Stimulated activated CD4-positive, alpha-beta T cell treated with anti-CD3 and anti-CD28 coated beads, TNF-alpha, amount 100 ng/mL, for 48 hours (primary cell): ENCODE measurements around the gene LRRC40.
"Not testable (repeated sequence)": the region's sequence is repeated elsewhere in the genome, so short reads cannot be mapped to it uniquely, and the experiment has no call there.

Source experiments
- DNase-seq, 3 donors: peaks; one replicate each; pipeline ENCODE4 v3.0.0-alpha.2; 2020; ENCODE audit warnings: low read depth in 3 of 3

Gene LRRC40

DNA sequence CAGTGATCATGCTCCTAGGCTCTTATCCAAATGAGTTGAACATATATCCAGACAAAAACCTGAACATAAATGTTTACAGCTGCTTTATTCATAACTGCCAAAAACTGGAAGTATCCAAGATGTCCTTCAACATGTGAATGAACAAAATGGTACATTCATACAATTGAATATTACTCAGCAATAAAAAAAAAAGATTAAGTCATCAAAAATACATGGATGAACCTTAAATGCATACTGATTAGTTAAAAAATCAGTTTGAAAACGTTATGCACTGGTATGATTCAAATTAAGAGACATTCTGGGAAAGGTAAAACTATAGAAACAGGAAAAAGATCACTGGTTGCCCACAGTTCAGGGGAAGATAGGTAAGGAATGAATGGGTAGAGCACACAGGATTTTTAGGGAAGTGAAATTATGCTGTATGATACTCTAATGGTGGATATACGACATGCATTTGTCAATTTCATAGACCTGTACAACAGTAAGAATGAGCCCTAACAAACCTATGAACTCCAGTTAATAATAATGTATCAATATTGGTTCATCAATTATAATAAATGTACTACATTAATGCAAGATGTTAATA, 3.1 kb downstream of the LRRC40 start:
- DNase-seq = no peak

DNA sequence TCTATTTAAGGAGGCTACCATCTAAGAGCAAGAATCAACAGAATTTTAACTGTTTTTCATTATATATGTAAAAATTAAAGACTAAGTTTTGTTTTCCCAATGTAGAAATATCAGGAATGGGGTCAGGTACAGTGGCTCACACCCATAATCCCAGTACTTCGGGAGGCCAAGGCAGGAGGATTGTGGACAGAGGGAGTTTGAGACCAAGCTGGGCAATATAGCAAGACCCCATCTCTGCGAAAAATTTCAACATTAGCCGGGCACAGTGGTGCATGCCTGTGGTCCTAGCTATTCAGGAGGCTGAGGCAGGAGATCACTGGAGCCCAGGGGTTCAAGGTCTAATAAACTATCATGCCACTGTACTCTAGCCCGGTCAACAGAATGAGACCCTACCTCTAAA, 5.3 kb downstream of the LRRC40 start:
- DNase-seq = no peak

DNA sequence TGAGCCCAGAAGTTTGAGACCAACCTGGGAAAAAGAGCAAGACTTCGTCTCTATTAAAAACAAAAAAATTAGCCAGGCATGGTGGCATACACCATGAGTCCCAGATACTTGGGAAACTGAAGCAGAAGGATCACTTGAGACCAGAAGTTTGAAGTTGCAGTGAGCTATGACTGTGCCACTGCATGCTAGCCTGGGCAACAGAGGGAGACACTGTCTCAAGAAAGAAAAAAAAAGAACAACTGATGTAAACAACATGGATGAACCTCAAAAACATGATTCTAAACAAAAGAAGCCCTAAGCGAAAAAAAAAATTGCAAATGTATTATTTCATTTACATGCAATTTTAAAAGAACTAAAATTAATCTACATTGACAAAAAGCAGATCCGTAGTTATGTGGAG, 9.0 kb downstream of the LRRC40 start:
- DNase-seq = no peak

DNA sequence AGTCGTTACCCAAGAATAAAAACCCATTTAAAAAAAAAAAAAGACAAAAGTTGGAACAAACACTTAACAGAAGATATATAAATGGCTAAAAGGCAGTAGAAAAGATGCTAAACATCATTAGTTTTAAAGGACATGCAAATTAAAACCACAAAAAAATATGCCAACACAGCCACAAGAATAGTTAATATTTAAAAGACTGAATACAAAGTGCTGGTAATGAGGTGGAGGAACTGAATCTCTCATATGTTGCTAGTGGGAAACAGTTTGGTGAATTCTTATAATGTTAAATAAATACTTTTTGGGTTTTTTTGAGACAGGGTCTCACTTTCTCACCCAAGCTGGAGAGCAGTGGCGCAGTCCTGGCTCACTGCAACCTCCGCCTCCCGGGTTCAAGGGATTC, 10.0 kb downstream of the LRRC40 start:
- no peak for DNase-seq

DNA sequence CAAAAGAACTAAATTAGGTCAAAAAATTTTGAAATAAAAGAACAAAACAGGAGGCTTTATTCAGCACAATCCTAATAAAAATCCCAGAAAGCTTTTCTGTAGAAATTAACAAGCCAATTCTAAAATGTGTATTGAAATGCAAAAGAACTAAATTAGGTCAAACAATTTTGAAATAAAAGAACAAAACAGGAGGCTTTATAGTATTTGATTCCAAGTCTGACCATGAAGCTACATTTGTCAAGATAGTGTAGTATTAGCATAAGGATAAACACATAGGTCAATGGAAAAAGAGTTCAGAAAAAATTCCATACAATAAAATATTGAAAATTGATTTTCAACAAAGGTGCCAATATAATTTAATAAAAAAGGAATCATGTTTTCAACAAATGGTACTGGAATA, 10.8 kb downstream of the LRRC40 start:
- DNase-seq = no peak

DNA sequence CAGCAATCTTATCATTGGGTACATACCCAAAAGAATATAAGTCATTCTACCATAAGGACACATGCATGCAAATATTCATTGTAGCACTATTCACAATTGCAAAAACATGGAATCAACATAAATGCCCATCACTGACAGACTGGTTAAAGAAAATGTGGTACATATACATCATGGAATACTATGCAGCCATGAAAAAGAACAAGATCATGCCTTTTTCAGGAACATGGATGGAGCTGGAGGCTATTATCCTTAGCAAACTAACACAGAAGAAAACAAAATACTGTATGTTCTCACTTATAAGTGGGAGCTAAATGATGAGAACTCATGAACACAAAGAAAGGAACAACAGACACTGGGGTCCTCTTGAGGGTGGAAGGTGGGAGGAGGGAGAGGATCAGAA, 12.9 kb downstream of the LRRC40 start:
- DNase-seq = not testable (repeated sequence)

DNA sequence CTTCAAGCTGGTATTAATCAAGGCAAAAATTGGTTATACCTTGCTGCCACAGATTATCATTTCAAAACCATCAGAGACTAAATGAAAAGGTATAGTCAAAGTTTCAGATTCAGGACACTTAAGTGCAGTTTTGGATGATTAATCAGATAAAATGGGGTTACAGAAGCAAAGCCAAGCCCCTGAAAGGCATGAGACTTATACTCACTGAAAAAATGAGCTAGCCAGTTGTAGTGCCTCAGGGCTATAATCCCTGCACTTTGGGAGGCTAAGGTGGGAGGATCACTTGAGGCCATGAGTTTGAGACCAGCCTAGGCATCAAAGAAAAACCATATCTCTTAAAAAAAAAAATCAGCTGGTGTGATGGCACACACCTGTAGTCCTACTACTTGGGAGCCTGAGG, 15.2 kb downstream of the LRRC40 start:
- no peak for DNase-seq

DNA sequence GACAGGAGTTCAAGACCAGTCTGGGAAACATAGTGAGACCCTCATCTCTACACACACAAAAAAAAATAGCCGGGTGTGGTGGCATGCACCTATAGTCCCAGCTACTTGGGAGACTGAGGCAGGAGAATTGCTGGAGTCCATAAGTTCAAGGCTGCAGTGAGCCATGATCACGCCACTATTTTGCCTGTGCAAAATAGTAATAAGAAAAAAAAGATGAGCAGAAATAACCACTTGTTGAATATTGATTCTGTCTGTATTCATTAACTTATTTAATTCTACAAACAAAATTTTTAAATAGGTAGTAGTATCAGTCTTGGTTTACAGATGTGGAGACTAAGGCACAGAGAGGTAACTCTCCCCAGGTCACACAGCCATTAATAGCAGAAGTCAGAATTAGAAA, 16.9 kb downstream of the LRRC40 start:
- no peak for DNase-seq

DNA sequence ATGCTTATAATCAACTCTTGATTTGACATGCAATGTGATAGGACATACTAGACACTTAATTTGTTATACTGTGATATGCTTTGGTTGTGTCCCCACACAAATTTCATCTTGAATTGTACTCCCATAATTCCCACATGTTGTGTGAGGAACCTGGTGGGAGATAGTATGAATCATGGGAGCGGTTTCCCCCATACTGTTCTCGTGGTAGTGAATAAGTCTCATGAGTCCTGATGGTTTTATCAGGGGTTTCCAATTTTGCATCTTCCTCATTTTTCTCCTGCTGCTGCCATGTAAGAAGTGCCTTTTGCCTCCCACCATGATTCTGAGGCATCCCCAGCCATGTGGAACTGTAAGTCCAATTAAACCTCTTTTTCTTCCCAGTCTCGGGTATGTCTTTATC, 20.2 kb downstream of the LRRC40 start:
- not testable (repeated sequence) for DNase-seq

DNA sequence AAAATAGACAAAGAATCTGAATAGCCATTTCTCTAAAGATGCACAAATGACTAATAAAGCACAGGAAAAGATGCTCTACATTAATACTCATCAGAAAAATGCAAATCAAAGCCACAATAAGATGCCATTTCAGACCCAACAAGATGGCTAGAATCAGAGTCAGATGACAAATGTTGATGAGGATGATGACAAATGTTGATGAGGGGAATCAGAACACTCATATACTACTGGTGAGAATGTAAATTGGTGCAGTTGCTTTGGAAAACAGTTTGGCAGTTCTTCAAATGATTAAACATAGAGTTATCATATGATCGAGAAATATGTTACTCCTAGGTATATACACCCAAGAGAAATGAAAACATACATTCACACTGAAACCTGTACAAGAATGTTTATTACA, 33.9 kb downstream of the LRRC40 start:
- DNase-seq = no peak

DNA sequence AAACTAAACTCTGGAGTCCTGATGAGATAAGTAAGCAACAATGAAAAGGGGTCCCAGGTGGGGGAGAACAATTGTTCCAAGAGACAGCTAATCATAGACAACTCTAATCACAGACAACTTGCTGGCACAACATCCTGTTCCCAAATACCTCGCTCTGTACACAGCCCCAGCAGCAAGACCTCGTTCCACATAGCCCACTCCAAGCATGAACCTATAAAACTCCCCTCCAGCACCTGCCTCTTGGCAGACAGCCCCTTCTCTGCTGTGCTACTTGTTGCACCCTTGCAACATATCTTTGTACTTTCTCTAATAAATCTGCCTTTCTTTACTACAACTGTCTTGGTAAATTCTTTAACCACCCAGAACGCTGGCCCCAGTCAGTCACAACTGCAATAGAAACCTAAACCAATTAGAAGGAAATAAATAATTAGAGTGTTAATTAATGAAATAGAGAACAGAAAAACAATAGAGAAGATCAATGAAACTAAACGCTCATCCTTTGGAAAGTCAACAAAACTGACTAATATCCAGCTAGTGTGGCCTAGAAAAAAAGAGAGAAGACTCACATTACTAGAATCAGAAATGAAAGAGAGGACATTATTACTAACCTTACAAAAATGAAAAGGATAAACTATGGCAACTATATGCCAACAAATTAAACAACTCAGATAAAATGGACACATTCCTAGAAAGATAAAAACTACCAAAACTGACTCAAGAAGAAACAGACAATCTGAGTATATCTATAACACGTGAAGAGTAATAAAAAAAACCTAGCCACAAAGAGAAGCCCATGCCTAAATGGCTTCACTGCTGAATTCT, 36.1 kb downstream of the LRRC40 start:
- DNase-seq = no peak

DNA sequence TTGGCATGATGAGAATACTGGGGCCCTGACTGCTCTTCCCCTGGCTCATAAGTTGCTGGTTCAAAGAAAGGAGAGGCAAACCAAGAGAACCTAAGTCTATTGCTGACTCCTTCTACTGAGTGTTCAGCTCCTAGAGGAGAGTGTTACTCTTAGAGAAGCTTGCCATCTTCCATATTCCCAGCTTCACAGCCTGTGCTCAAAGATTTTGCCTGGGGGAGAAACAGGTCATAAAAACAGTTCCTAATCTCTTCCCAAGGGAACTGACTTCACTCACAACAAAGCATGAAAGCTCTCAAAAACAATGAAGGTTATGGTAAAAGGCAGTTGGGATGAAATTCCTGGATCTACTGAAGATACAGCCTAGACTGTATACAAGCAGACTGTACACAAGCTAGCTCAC, 37.1 kb downstream of the LRRC40 start:
- DNase-seq = no peak

DNA sequence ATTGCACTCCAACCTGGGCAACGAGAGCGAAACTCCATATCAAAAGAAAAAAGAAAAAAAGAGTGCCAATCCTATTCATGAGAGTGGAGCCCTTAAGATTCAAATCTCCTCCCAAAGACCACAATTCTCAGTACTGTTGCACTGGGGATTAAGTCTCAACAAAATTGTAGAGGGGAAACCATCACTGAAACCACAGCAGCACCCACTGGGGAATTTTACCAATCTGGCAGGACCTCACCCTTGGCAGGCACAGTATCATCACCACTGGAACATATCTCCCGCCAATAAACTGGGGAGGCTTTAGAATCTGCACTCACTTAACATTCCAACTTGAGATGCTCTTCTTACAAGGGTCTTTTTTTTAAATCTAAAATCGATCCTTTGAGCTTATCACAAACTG, 41.0 kb downstream of the LRRC40 start:
- no peak for DNase-seq

DNA sequence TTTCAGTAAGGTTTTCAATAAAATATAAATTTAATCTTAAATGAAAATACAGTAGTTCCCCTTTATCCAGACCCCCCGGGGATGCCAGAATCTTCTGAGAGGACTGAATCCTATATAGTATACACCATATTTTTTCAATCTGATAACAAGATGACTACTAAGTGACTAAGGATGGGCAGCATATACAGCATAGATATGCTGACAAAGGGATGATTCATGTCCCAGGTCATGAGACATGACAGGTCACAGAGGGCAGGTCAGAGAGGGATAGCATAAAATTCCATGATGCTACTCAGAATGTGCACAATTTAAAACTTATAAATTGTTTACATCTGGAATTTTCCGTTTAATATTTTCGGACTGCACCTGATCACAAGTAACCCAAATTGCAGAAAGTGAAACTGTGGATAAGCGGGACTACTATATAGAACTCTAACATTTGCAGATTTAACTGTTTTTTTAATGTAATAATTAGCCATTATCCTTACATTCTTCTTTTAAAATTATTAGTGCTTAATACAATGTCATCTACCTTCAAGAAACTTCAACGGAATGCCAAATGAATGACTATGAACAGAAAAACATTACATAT, 48.8 kb downstream of the LRRC40 start:
- DNase-seq = no peak

DNA sequence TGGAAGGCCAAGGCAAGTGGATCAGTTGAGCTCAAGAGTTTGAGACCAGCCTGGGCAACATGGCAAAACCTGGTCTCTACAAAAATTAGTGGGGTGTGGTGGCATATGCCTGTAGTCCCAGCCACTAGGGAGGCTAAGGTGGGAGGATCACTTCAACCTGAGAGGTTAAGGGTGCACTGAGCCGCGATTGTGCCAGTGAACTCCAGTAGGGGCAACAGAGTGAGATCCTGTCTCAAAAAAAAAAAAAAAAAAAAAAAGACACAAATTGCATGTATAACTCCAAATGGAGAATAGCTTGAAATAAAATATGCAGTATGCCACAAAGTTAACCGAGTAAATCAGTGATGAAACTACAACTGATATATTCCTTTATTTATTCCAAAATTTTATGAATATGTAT, 51.6 kb downstream of the LRRC40 start:
- DNase-seq = no peak

DNA sequence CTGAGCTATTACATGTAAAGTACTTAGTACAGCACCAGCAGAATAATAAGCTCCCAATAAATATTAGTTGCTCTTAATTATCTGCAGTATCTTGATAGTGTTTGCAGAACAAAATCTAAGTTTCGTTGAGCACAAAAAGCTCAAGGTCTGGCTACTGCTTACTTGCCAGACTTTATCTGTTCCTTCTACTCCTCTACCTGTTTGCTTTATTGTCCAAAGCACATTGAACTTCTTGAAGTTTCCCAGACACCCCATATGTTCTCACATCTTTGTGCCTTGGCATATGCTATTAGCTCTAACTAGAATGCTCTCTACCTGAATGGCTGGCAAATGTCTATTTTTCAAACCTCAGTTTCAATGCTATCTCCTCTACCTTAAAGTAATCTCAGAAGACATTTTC, 54.9 kb downstream of the LRRC40 start:
- DNase-seq = no peak

DNA sequence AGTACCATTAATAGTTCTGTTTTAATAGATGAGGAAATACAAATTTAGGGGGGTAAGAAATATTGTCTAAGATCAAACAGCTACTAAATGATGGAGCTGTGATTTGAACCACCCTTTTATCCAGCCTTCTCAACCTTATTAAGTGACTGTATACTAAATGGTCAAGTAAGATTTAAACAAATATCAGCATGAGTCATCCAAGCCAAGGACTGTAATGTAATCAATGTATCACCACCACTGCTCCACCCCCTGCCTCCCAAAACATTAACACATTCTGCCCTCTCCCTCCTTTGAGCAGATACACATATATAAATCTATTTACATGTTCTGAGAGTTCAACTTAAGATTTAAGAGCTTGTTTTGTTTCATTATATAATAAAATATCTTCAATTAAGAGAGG, 58.9 kb downstream of the LRRC40 start:
- DNase-seq = no peak

DNA sequence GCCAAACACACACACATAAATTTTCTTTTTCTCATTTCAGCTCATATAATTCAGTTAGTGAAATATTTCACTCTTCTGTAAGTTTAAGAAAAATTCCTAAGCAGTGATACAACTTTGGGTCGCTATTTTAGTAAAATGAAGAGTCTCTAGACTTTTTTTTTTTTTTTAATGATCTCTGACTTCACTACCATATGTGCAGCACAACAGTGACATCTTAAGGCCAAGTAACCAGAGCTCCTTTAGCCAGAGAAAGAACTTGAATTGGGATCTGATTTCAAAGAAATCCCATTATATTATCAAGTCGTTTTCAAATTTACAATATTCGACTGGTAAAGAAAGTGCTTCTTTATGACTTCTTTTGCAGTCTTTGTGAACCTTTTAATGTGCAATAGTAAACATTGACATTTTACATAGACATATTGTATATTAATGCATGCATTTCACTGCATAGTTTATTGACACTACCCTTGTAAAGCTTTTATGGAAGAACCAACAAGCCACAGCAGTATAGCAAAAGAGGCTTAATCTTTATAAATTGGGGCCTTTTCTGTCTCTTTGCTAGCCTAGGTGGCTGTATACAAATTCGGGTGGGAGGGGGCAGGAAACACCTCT, 62.2 kb downstream of the LRRC40 start:
- DNase-seq = no peak

DNA sequence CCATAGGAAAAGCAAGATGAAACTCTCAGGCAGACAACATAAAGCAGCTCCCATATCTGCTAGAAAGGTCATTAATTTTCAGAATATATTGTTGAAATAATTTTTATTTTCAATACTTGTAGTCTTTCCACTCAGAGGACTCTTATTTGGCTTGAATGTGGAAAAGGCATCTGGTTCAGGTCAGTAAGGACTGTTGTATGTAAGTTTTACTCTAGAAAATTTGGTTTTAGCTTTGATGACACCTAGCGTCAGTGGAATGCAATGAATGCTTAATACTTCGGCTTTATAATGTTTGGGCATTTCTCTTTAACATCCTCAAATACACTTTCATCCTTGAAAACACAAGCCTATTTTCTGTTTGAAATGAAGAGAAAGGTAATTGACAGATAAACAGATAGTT, 63.3 kb downstream of the LRRC40 start:
- DNase-seq = no peak

DNA sequence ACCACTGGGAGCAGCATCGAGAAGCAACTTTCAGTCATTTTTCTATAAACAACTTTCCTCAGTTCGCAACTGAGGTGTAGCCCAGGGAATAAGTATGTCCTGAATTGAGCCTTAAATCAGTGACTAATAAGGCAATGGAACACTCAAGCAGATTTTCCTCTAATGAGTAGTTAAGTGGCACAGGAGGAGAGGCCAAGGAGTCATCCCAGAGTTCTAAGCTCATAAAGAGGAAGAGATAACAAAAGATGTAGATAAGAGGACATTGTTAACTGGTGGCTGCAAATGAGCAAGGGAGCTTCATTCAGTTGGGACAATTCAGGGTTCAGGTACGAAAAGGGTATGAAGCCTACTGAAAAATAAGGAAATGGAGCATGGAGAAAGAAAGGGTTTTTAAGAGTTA, 64.5 kb downstream of the LRRC40 start:
- DNase-seq = no peak

DNA sequence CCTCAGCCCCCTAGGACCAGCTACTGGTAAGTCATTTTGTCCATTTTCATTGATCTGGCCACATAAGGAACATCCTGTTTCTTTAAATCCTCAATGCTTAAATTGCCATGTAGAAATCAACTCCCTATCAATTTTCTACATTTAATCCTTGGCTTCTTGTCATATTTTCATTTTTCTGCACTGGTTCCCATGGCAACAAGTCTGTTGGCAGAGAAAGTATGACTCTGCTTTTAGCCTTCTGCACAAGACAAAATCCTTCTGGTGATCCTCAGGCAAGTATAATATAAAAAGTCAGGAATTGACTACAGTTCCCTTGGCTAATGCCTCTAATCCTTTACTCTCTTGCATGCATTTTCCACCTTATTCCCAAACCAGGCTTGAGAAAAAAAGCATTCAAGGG, 65.0 kb downstream of the LRRC40 start:
- no peak for DNase-seq

DNA sequence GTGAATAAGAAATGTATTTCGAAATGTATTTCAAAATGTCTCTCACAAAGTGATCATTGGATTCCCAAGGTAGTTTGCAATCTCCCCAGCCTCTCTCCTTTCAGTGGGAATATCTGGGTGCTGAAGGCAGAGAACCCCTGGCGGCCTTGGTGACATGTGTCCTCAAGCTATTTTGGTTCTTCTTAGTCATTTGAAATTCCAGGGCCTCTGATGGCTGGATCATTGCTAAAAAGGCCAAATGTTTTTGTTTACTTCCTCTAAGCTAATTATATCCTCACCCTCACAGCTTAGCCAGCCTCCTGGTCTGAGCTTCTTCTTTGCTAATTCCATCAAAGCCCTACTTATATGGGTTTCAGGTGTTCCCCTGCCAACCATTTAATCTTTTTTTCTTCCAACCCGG, 71.2 kb downstream of the LRRC40 start:
- no peak for DNase-seq

DNA sequence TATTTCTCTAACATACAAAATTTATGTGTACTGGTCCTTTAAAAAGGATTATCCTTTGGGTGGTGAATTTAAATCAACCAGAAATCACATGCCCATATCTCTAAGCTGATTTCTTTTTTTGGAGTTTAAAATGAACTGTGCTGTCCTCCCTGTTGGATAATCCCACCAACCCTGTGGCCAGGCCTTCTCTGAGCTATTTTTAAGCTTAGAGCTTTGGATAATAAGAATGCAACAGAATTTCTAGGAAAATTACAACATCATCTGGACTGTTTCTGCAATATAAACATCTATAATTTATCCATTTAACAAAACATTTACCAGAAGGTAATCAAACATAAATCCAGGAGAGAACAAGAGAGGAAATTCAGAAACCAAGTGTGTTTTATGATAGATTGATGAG, 88.3 kb downstream of the LRRC40 start:
- DNase-seq = no peak
